Ectodermal cell (in vitro differentiated cells): ENCODE measurements around the gene RBMS3.
"Not testable (repeated sequence)": the region's sequence is repeated elsewhere in the genome, so short reads cannot be mapped to it uniquely, and the experiment has no call there.

Experiments used
- H3K27ac ChIP-seq: 2 replicates; pipeline ENCODE4 v1.7.0; 2013; ENCODE audit warnings: mild to moderate bottlenecking, low read depth, low read length; ENCODE audit not compliant: insufficient read depth, poor library complexity, severe bottlenecking
- H3K27me3 ChIP-seq: 2 replicates; pipeline ENCODE4 v1.7.0; 2013; ENCODE audit warnings: mild to moderate bottlenecking, low read length; ENCODE audit not compliant: insufficient read depth, control insufficient read depth, poor library complexity, severe bottlenecking
- H3K36me3 ChIP-seq: one replicate; pipeline ENCODE4 v1.7.0; 2013; ENCODE audit warnings: low read length; ENCODE audit not compliant: control insufficient read depth, insufficient read depth
- H3K4me1 ChIP-seq: one replicate; pipeline ENCODE4 v1.7.0; 2013; ENCODE audit warnings: low read length; ENCODE audit not compliant: control insufficient read depth, insufficient read depth
- H3K4me3 ChIP-seq: 2 replicates; pipeline ENCODE4 v1.7.0; 2013; ENCODE audit warnings: low read depth, low read length, control low read depth; ENCODE audit not compliant: insufficient read depth
- H3K9me3 ChIP-seq: 2 replicates; pipeline ENCODE4 v1.7.0; 2013; ENCODE audit warnings: mild to moderate bottlenecking, low read length, moderate library complexity; ENCODE audit not compliant: control insufficient read depth
- WGBS, 2 experiments: methylation state at CpG; one replicate each; pipeline ENCODE4 v1.1.7; 2013; ENCODE audit warnings: missing lambda C conversion rate in 2 of 2; 5-methylcytosine and 5-hydroxymethylcytosine counted together

Gene RBMS3

DNA sequence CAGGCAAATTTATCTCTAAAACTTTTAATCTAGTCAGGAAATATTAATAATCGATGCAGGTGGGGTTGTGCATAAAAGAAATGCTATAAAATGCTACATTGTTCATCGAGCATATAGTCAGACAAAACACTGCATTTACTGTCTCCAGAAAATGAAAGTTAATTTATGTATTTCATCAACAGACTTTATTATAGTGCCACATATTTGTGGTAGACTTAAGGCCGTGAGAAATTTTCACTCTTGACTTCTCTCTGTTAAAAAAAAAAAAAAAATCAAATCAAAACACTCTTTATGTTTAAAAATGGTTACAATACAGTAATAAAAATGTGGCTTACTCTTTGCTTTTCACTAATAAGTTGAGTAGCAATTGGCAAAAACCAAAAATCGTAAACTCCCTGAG is 67.4 kb downstream of the RBMS3 start:
- Histone ChIP-seq H3K9me3 (no peaks in the 10 kb centered on the region), H3K27me3 (no peaks in the 10 kb centered on the region), H3K27ac (no peak overlapping the region), H3K36me3 (no peaks in the 10 kb centered on the region), H3K4me3 (no peak overlapping the region), H3K4me1 (no peaks in the 10 kb centered on the region)
- WGBS, 2 experiments = 70 to 84% methylated on average over 2 to 4 of the region's 4 CpGs

DNA sequence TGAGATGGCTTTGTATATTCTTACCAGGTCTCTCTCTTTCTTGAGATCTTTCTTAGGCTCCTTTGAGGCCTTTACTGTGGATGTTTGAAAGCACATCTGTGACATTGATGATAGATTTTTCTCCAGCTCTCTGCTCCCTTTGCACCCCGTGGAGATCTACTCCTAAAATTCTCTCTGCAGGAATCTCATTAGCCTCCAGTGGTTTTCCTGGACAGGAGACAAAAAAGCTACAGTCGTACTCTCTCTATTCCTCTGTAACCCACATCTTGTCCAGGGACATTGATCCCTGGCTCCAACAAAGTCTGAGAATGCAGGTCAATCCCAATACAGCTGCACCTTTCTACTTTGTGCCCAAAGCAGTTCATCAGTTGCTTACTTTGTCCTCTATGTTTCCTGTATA is 68.2 kb downstream of the RBMS3 start:
- no peak overlapping the region for H3K27ac ChIP-seq
- no peaks in the 10 kb centered on the region for H3K9me3 ChIP-seq
- no peaks in the 10 kb centered on the region for H3K36me3 ChIP-seq
- H3K27me3 ChIP-seq = no peaks in the 10 kb centered on the region
- no peak overlapping the region for H3K4me3 ChIP-seq
- 74 to 84% methylated on average over 2 of the region's 2 CpGs for WGBS, 2 experiments
- no peaks in the 10 kb centered on the region for H3K4me1 ChIP-seq

DNA sequence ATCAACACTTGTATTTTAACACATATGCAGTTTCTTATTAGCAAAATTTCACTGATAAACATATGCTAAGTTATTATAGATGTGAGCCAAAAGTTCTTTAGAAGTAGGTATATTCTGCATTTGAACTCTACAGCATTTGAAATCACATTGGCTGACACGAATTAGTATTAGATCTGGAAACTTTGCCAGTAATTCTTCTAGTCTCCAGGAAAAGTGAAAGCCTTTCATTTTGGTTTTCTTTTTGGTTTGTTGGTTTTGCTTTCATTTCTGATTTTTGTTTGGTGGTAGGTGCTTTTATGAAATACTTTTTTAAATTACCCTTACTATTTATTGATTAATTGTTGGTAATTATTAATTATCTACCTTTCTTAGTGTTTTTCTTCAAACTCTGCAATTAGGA is 72.9 kb downstream of the RBMS3 start:
- Histone ChIP-seq H3K9me3 (no peaks in the 10 kb centered on the region), H3K4me1 (no peaks in the 10 kb centered on the region), H3K27ac (no peak overlapping the region), H3K4me3 (no peak overlapping the region), H3K36me3 (no peaks in the 10 kb centered on the region), H3K27me3 (no peaks in the 10 kb centered on the region)
- WGBS, 2 experiments = 93 to 94% methylated on average over 1 of the region's 1 CpG

DNA sequence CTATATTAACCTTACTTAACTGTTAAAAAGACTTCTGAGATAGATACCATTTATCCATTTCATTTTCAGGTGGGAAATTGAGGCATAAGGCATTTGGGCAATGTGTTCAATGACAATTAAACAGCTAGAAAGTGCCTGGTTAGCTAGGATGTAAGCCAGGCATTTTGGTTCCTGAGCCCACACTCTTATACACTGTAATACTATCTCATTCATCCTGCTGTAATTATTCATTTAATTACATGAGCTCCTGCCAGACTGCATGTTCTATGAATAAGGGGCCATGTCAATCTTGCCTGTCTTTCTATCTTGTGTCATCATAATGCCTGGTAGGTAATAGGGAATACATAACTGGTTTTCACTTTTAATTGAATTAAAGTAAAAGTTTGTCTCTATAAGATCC is 74.0 kb downstream of the RBMS3 start:
- H3K27ac ChIP-seq = no peak overlapping the region
- H3K4me1 ChIP-seq = no peaks in the 10 kb centered on the region
- H3K27me3 ChIP-seq = no peaks in the 10 kb centered on the region
- H3K9me3 ChIP-seq = no peaks in the 10 kb centered on the region
- no peak overlapping the region for H3K4me3 ChIP-seq
- no peaks in the 10 kb centered on the region for H3K36me3 ChIP-seq

DNA sequence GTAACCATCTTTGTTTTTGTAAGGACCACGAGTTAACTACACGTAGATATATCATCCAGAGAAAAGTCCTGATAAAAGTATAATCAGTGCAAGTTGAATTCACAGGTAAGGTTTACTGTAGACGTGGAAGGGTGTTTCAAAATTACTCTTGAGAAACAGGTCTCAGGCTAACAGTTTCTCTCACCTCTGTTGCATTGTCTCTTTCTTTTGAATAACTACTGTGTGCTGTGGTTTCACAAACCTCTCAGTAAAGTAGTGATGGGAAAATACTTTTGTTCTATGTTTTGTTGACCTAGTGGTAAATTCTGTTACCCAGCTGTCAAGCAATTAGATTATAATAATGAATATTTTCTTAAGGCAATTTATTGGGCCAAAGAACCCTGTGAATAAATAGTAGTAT is 75.2 kb downstream of the RBMS3 start:
- Histone ChIP-seq H3K4me1 (no peaks in the 10 kb centered on the region), H3K9me3 (no peaks in the 10 kb centered on the region), H3K27me3 (no peaks in the 10 kb centered on the region), H3K36me3 (no peaks in the 10 kb centered on the region), H3K27ac (no peak overlapping the region), H3K4me3 (no peak overlapping the region)
- 94 to 95% methylated on average over 3 of the region's 3 CpGs for WGBS, 2 experiments

DNA sequence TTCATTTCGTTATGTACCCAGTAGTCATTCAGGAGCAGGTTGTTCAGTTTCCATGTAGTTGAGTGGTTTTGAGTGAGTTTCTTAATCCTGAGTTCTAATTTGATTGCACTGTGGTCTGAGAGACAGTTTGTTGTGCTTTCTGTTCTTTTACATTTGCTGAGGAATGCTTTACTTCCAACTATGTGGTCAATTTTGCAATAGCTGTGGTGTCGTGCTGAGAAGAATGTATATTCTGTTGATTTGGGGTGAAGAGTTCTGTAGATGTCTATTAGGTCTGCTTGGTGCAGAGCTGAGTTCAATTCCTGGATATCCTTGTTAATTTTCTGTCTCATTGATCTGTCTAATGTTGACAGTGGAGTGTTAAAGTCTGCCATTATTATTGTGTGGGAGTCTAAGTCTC is 79.4 kb downstream of the RBMS3 start:
- not testable (repeated sequence) for H3K36me3 ChIP-seq, H3K9me3 ChIP-seq, H3K27me3 ChIP-seq, H3K4me3 ChIP-seq, H3K4me1 ChIP-seq, H3K27ac ChIP-seq
- WGBS, 2 experiments = 92 to 100% methylated on average over 1 of the region's 2 CpGs

DNA sequence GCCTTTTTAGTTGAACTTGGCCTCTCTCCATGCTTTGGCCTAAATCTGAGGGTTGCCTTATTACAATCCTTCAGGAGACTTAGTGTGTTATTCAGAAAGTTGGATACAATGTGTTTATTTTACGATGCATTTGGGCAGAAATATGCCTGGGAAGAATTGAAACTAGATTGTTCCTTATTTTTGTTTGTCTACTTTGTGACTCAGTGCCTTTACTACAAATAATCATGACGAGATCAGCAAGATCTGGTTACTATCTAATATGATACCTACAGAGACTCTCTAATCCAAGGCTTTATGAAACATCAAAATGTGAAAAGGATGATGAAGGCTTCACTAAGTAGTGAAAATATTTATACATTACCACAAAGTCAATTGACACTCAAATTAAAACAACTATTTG is 82.2 kb downstream of the RBMS3 start:
- no peaks in the 10 kb centered on the region for H3K9me3 ChIP-seq

DNA sequence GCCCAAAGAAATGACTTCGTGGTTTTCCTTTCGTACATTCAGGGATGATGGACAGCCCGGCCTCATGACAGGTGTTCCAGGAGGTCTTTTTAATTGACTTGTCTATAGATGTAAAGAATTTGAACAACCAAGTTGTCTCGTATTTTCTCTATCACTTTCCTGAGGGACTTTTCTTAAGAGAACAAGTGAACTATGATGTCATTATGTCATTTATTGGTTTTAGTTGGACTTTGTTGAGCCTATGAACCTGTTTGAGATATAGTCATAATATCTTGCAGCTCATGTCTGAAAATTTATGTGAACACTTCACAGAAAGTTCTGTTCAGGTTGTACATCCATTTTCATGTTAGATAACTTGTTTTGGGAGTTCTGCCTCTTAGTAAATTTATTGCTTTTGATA is 89.2 kb downstream of the RBMS3 start:
- Histone ChIP-seq H3K27ac (no peak overlapping the region), H3K36me3 (no peaks in the 10 kb centered on the region), H3K9me3 (no peaks in the 10 kb centered on the region), H3K27me3 (no peaks in the 10 kb centered on the region), H3K4me3 (no peak overlapping the region), H3K4me1 (no peaks in the 10 kb centered on the region)
- WGBS, 2 experiments = 95 to 100% methylated on average over 4 of the region's 4 CpGs

More for the DNA sequence above, 82.2 kb downstream of the RBMS3 start:
- H3K27me3 ChIP-seq = no peaks in the 10 kb centered on the region
- no peaks in the 10 kb centered on the region for H3K36me3 ChIP-seq
- no peak overlapping the region for H3K4me3 ChIP-seq
- WGBS, 2 experiments = 91 to 100% methylated on average over 1 to 2 of the region's 2 CpGs
- H3K27ac ChIP-seq = no peak overlapping the region
- H3K4me1 ChIP-seq = no peaks in the 10 kb centered on the region

DNA sequence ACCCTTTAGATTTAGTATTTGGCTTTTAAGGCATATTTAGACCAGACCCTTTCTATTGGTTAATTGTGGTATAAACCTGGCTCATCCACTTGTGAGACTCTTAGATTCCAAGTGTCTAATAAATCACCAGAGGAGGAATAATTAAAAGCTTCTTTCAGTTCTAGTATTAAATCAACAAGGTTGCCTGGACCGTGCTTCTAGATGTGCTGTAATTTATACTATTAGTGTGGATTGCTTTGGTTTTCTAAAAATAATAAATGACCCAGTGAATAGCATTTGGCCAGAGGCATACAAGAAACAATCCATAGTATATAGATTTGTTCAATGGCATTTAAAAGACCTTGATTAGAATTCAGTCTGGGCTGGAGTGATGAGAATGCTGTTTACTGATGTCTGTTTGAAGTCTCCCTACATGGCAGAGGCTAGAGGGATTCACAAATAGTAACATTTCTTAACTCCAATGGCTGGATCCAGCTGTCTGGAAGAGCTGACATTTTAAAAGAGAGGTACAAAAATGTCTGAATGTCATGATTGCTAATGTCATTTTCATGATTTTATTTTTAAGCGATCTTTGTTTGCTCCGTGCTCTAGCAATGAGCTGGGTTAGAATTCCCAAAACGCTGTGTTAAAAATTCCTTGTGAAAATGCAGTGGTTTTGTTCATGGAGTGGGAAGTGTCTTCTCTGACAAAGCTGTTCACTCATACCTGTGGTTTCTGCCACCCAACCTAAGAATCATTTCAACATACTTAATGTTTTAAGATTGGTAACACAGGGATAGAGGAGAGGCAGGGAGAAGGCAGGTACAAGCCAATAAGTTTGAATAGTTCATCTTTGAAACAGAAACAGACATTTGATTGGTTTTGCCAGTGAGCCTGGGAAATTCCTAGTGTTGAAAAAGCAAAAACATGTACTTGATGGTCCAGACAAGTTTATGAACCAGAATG is 89.9 kb downstream of the RBMS3 start:
- no peak overlapping the region for H3K4me3 ChIP-seq
- WGBS, 2 experiments = 72 to 75% methylated on average over 4 of the region's 4 CpGs
- no peaks in the 10 kb centered on the region for H3K36me3 ChIP-seq
- H3K27me3 ChIP-seq = no peaks in the 10 kb centered on the region
- H3K9me3 ChIP-seq = no peaks in the 10 kb centered on the region
- no peak overlapping the region for H3K27ac ChIP-seq
- no peaks in the 10 kb centered on the region for H3K4me1 ChIP-seq

DNA sequence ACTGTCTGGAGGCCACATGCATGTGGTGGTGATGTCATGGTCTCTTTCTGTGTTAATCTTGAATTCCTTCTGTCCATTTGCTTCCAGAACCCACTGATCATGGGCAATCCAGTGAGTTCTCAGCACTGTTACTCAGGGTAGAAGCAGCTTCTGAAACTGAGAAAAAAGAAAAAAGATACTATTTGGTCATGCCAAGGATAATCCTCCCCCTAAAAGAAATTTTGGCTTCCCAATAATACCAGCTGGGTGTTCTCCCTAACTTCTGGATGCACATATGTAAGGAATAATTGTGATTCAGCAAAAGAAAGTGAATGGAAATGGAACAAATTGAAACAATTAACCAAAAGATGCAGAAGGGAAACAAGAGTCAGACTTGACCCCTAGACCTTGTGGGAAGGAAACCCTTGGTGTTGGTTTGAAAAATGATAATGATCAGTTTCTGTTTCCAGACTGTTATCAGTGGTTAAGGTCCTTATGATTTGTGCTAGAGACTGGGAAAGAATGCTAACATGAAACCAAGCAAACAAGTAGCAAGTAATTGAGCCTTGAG is 92.3 kb downstream of the RBMS3 start:
- Histone ChIP-seq H3K27me3 (no peaks in the 10 kb centered on the region), H3K36me3 (no peaks in the 10 kb centered on the region), H3K4me3 (no peak overlapping the region), H3K4me1 (no peaks in the 10 kb centered on the region), H3K9me3 (no peaks in the 10 kb centered on the region), H3K27ac (no peak overlapping the region)
